ENCODE measurements around the gene GGT5. TPM values are rescaled to one million over a fixed set of nuclear protein-coding genes. Genes with fewer than 3 reads are reported as not detected.
"Not testable (repeated sequence)": the region's sequence is repeated elsewhere in the genome, so short reads cannot be mapped to it uniquely, and the experiment has no call there.

GGT5 gene
- total RNA-seq, 1 experiment from 2014 or later: not detected

DNA sequence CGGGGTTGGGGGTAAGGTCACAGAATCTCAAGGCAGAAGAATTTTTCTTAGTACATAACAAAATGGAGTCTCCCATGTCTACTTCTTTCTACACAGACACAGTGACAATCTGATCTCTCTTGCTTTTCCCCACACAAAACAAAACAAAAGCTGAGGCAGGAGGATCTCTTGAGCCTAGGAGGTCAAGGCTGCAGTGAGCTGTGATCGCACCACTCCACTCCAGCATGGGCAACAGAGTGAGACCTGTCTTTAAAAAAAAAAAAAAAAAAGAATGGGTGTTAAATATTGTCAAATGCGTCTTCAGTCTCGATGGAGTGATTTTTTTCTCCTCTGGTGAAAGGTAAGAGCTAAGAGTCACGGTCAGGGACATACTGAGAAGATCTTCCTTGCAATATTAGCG, 33.2 kb downstream of the GGT5 start:
- DNase-seq (ENCODE audit: low read depth); in situ Hi-C loops (cut with HindIII; ENCODE audit: low pct_unique_long_range_greater_than_20kb, low sequenced_read_pairs): not testable (repeated sequence)

- DNase-seq (ENCODE audit: low read depth); in situ Hi-C loops (cut with HindIII; ENCODE audit: low pct_unique_long_range_greater_than_20kb, low sequenced_read_pairs): not testable (repeated sequence)
Observed at GRCh38 chr22:24210409-24210808, 34.5 kb downstream of the GGT5 start.

DNA sequence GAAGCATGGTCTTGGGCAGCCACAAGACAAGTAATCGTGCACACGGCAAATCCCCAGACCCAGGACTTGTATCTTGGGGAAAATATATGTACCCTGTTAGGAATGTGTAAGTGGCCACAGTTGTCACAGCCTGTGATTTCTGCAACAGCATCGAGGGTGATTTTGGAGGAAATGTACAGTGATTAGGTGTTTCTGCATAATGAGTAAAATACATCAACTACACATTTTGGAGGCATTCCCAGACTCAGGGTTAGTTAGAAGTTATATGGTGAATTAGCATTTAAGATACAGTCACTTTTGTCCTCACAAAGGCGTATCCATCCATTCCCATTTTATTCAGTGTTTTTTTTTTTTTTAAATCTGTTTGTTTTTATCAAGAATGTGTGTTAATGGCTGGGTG, 35.2 kb downstream of the GGT5 start:
- DNase-seq (ENCODE audit: low read depth): no peak
- in situ Hi-C loops (cut with HindIII; ENCODE audit: low pct_unique_long_range_greater_than_20kb, low sequenced_read_pairs): no loop called here

DNA sequence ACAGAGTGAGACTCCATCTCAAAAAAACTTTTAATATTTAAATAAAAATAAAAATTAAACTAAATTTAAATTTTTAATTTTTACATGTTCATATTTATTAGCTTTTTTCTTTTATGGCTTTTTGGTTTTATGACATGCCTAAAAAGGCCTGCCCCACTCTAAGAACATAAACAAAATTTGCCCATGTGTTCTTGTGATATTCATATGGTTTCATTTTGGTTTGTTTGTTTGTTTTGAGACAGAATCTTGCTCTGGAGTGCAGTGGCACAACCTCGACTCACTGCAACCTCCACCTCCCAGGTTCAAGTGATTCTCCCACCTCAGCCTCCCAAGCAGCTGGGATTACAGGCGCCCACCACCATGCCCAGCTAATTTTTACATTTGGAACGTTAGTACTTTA, 35.9 kb downstream of the GGT5 start:
- in situ Hi-C loops (cut with HindIII; ENCODE audit: low pct_unique_long_range_greater_than_20kb, low sequenced_read_pairs): no loop called here
- DNase-seq (ENCODE audit: low read depth): no peak

DNA sequence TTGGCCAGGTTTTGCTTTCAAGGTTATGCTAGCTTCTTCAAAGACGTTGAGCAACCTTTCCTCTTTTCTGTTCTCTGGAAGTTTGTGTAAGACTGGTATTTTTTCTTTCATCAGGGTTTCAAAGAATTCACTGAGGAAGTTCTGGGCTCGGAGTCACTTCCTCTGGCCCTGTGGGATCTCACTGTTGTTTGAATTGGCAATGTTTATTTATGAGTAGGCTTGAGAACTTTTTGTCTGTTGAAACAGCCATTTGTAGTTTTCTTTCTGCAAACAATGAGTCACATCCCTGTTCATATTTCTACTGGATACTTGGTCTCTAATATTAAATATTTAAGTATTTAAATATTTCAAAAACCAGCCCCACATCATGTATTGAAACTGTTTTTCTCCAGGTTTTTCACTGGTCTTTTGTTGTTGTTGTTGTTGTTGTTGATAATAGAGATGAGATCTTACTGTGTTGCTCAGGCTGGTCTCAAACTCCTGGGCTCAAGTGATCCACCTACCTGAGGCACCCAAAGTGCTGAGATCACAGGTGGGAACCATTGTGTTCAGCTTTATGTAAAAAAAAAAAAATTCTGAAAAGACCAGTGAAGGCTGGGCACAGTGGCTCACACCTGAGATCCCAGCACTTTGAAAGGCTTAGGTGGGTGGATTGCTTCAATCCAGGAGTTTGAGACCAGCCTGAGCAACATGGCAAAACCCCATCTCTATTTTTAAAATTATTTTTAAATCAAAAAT, 36.7 kb downstream of the GGT5 start:
- in situ Hi-C loops (cut with HindIII; ENCODE audit: low pct_unique_long_range_greater_than_20kb, low sequenced_read_pairs): no loop called here
- DNase-seq (ENCODE audit: low read depth): no peak

DNA sequence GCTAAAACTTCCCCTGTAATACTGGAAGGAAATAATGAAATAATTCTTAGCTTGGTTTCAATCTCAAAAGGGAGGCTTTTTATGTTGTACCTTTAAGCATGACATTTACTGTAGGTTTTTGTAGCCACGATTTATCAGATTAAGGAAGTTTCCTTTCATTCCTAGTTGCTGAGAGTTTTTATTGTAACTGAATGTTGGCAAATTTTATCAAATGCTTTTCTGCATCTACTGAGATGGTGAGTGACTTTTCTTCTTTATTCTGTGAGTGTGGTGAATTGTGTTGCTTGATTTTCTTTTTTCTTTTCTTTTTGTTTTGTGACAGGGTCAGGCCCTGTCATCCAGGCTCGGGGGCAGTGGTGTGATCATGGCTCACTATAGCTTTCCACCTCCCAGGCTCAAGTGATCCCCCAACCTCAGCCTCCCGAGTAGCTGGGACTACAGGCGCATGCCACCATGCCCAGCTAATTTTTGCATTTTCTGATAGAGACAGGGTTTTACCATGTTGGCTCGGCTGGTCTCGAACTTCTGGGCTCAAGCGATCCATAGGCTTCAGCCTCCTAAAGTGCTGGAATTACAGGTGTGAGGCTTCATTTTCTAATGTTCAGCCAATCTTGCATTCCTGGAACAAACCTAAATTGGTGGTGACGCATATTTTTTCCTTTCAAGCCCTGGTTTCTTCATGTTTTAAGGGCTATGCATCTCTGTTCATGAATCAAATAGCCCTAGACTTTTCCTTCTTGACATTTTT, 37.4 kb downstream of the GGT5 start:
- DNase-seq (ENCODE audit: low read depth): no peak
- in situ Hi-C loops (cut with HindIII; ENCODE audit: low pct_unique_long_range_greater_than_20kb, low sequenced_read_pairs): no loop called here

GRCh38 chr22:24206460-24207263, 38.2 kb downstream of the GGT5 start:
- in situ Hi-C loops (cut with HindIII; ENCODE audit: low pct_unique_long_range_greater_than_20kb, low sequenced_read_pairs); DNase-seq (ENCODE audit: low read depth): not testable (repeated sequence)

DNA sequence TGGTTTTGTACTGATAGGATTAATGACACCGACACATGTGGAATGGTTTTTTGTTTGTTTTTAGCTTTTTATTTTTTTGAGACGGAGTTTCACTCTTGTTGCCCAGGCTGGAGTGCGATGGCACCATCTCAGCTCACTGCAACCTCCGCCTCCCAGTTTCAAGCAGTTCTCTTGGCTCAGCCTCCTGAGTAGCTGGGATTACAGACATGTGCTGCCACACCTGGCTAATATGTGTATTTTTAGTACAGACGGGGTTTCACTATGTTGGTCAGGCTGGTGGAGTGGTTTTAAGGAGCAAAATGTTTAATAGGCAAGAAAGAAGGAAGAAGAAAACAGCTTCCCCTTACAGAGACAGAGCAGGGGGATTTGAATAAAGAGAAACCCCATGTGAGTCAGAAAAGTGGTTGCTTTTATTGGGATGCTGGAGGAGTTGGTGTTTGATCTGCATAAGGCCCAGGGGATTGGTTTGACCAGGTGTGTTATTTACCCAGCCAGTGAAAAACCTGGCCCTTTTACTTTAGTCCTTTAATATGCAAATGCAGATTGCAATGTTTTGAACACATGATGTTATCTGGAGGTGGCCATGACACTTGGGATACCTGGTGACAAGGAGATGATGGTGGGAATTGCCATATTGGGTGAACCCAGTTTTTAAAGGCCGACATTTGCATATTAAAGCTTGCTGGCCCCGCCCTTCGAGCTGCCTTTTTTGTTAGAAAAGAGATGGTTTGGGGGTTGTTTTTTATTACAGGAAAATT, 39.3 kb downstream of the GGT5 start:
- DNase-seq (ENCODE audit: low read depth): no peak

GRCh38 chr22:24203856-24204255, 41.0 kb downstream of the GGT5 start:
- not testable (repeated sequence) for DNase-seq (ENCODE audit: low read depth)

More for the DNA sequence above, 39.3 kb downstream of the GGT5 start:
- in situ Hi-C loops (cut with HindIII; ENCODE audit: low pct_unique_long_range_greater_than_20kb, low sequenced_read_pairs): no loop called here

GRCh38 chr22:24201681-24202614, 42.9 kb downstream of the GGT5 start:
- in situ Hi-C loops (cut with HindIII; ENCODE audit: low pct_unique_long_range_greater_than_20kb, low sequenced_read_pairs): no loop called here
- no peak for DNase-seq (ENCODE audit: low read depth)

More at GRCh38 chr22:24203856-24204255, 41.0 kb downstream of the GGT5 start:
- in situ Hi-C loops (cut with HindIII; ENCODE audit: low pct_unique_long_range_greater_than_20kb, low sequenced_read_pairs): not testable (repeated sequence)

- in situ Hi-C loops (cut with HindIII; ENCODE audit: low pct_unique_long_range_greater_than_20kb, low sequenced_read_pairs): no loop called here
- DNase-seq (ENCODE audit: low read depth): no peak
Observed at GRCh38 chr22:24200619-24201212, 44.2 kb downstream of the GGT5 start.

GRCh38 chr22:24198682-24199052, 46.2 kb downstream of the GGT5 start:
- no peak for DNase-seq (ENCODE audit: low read depth)
- in situ Hi-C loops (cut with HindIII; ENCODE audit: low pct_unique_long_range_greater_than_20kb, low sequenced_read_pairs): no loop called here

- in situ Hi-C loops (cut with HindIII; ENCODE audit: low pct_unique_long_range_greater_than_20kb, low sequenced_read_pairs): no loop called here
- no peak for DNase-seq (ENCODE audit: low read depth)
Observed at GRCh38 chr22:24191893-24192292, 53.0 kb downstream of the GGT5 start.

DNA sequence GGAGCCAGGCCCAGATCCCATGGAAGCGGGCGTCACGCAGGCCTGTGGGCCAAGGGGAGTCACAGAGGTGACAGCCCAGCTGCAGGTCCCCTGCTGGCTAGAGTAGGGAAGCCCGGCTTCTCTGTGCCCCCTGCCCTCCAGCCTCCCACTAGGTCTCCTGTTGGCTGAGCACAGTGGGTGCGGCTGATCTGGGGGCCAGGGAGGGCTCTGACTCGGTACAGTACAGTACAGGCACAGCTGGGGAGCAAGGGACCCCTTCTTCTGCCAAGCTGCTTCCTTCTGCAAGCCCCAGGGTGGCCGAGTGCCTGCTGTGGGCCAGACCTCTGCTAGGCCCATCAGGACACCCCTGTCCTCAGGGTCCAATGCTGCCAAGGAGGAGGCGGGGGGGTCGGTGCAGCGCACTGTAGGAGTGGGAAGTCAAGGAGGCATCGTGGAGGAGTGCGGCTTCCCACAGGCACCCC, 53.5 kb downstream of the GGT5 start:
- in situ Hi-C loops (cut with HindIII; ENCODE audit: low pct_unique_long_range_greater_than_20kb, low sequenced_read_pairs): no loop called here
- no peak for DNase-seq (ENCODE audit: low read depth)

GRCh38 chr22:24190596-24191208, 54.2 kb downstream of the GGT5 start:
- in situ Hi-C loops (cut with HindIII; ENCODE audit: low pct_unique_long_range_greater_than_20kb, low sequenced_read_pairs): no loop called here
- DNase-seq (ENCODE audit: low read depth): no peak

DNA sequence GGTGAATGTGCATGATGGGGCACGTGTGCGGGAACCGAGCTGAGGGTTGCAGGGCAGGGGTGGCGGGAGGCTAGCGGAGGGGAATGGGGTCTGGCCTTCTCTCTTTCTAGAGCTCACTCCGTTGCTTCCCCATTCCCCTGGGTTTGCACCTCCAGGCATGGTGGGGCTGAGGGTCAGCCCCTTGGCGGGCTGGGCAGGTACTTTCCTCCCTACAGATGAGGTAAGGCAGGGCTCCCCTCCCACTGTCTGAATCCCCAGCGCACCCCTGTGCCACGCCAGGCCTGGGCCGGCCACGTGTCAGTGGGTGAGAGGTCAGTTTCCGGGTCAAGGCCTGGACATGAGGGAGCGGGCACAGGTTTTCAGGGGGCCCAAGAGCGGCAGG, 54.7 kb downstream of the GGT5 start:
- in situ Hi-C loops (cut with HindIII; ENCODE audit: low pct_unique_long_range_greater_than_20kb, low sequenced_read_pairs): no loop called here
- DNase-seq (ENCODE audit: low read depth): no peak
